ENCODE results near the gene FBXO31. TPM values are rescaled to one million over a fixed set of nuclear protein-coding genes. Genes with fewer than 3 reads are reported as not detected.
A peak's percentile ranks its signal among the peaks of the same experiment; 100 is the strongest.

FBXO31 gene
- total RNA-seq, 1 donor from 2014 or later, result 25.6 TPM

GRCh38 chr16:87327798-87328495 is 55.6 kb downstream of the FBXO31 start:
- no peak for DNase-seq

DNA sequence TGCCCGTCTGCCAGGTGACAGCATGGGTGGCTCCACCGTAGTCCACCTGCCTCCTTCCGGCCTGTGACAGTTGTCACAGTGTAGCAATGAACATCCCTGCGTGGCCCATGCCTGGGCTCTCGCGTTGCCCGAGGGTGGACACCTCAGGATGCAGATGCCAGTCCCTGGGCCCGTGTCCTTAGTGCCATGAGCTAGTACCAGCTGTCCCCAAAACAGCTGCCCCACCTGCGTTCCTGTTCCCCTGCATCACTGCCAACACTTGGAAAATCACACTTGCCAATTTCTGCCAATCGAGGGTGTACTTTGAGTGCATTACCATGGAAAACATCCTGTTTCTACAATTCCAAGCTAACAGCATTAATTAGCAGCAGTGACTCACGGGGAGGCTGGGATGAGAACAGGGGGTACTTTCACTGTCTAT is 57.4 kb downstream of the FBXO31 start:
- peak; percentile 65 for DNase-seq

DNA sequence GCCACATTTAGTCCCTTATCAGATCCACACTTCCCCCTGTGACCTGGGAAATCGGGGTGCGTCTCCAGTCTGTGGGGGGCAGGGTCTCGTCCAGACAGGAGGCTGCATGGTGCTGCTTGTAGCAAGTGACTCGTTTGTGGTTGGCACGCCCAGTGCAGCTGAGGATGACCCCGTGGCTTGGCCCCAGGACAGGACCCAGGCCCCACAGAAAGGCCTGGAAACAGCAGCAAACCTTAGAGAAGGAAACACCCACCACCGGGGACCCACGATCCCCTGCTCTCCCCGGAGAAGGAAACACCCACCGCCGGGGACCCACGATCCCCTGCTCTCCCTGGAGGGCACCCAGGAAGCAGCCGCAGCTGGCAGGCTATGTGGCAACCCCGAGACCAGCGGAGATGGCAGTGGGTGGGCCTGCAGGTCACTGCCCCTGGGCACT is 58.1 kb downstream of the FBXO31 start:
- DNase-seq, result no peak

DNA sequence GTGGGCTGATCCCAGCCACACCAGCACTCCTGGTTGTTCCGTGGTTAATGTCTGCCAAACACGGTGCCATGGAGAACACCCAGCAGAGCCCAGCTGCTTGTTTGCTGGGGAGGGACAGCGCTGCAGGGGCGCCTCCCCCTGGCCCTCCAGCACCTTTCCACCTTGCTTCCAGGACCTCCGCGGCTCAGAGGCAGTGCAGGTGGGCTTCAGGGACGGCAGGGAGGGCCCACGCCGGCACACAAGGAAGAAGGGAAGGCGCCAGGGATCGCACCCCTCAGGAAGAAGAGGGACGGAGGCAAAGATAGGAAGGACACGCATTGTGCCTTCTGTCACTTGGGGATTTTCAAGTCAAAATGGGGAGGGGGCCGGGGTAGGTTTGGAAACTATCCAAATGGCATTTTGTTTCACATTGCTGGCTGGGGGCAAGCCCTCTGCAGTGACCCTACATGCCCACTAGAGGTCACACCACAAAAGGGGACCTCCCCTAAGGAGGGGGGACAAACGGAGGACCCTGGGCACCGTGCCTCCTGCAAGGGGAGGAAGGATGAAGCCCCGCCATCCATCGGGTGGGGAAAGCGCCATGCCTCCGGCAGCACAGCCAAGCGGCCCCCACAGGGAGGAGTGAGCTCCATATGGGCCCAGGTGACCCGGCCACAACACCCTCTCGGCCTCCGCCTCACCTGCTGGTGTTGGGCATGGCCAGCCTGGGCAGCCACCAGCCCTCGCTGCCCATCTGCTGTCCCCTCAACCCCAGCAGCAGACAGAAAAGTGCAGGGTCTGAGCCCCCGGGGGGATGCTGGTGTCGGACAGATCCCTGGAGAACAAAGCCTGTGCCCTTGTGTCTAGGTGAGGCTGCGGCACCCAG is 58.9 kb downstream of the FBXO31 start:
- DNase-seq, result no peak

DNA sequence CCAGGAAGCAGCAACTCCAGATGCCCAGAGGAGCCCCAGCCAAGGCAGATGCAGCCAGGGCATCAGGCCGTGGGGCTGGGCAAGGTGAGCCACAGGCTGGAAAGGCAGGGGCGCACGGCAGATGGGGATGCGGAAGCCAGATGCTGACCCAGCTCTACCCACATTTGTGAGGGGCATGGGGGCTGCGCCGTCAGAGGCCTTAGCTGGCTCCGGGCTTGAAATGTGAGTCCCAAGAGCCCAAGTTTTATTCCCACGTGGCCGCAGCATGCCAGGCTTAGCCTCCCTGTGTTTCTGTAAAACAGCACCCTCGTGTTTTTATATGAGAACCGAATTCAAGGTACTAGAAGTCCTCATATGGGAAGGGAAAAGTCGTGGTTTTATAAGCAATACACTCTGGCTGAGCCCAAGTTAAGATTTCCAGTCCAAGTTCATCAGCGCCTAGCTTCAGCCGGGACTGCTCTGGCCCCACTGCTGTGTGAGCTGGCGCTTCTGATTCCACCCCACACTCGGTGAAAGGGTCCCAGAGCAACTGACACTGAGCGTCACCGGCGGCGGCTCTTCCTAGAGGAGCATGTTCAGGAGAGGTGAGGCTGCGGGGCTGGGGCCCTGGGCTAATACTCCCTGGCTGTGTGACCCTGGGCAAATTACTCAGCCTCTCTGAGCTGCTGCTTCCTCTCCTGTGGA is 59.7 kb downstream of the FBXO31 start:
- DNase-seq, result no peak

DNA sequence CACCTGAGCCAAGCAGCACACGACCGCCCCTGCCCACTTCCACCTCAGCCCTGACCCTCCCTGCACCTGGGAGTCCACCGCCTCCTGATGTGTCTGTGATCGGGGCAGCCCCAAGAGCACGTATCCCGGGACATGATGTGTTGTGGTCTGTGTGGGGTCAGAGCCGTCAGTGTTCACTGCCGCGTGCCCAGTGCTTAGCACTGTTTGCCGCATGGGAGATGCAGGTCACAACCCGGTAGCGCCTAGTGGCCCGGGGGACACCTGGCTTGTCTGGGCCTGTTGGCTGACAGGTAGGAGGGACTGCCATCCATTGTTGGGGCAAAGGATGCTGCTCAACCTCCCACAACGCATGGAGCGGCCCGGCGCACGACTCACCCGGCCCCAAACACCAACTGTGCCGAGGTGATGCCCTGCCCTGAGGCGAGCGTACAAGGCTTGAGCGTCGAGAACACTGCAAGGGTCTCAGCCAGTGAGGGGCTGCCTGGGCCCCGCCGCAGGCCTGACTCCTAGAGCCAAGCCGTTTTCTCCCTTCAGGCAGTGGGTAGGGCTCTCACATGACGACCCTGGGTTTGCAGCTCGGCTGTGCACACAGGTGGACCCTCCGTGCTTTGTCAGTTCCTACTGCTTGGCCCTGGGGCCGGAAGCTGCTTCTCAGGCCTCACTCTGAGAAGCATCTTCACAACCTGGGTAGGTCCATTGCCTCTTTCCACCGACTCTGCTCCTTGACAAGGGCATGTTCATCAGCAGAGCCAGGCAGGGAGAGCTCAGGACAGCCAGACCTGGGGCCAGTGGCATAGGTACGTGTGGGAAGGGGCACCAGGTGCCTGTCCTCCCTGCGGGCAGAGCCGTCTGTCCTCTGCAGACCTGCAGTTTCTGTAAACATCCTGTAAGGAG is 60.5 kb downstream of the FBXO31 start:
- DNase-seq, result no peak

GRCh38 chr16:87322360-87322759 is 61.2 kb downstream of the FBXO31 start:
- DNase-seq, result no peak

- DNase-seq, result no peak
Measured at GRCh38 chr16:87321336-87322107, 62.1 kb downstream of the FBXO31 start.

GRCh38 chr16:87320510-87321227 is 62.9 kb downstream of the FBXO31 start:
- no peak for DNase-seq

DNA sequence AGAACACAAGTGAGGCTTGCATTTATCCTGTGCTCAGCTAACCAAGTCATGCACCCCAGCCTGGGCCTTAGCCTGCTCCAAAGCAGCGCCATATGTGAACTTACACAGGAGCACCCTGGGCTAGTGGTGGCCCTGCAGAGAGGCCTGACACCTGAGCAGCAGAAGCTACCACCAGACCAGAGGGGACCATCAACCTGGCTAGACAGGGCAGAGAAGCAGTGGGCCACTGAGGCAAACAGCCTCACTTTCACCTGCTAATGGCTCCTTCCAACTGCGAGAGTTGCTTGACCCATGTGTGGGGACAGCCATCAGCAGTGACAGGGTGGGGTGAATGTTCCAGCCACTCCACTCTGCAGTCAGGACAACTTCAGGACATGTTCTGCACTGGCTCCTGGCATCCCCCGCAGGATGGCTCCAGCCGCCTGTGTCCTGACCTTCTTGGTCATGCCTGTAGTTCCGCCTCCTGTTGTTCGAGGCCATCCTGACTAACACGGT is 63.5 kb downstream of the FBXO31 start:
- DNase-seq, result no peak

DNA sequence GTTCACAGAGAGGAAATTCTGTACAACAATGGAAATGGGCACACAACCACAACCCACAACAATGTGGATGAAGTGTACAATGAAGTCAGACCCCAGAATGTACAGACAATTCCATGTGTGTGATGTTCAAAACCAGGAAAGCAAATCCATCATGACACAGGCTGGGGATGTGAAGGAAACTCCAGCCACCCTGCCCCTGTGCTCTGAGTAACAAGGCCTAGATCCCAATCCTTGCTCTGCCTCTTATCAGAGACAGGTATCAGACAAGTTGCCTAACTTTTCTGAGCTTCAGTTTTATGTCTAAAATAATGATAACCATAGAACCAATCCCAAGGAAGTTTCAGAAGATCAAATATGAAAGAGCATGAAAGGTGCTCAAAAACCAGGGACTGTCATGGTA is 64.6 kb downstream of the FBXO31 start:
- DNase-seq, result no peak

DNA sequence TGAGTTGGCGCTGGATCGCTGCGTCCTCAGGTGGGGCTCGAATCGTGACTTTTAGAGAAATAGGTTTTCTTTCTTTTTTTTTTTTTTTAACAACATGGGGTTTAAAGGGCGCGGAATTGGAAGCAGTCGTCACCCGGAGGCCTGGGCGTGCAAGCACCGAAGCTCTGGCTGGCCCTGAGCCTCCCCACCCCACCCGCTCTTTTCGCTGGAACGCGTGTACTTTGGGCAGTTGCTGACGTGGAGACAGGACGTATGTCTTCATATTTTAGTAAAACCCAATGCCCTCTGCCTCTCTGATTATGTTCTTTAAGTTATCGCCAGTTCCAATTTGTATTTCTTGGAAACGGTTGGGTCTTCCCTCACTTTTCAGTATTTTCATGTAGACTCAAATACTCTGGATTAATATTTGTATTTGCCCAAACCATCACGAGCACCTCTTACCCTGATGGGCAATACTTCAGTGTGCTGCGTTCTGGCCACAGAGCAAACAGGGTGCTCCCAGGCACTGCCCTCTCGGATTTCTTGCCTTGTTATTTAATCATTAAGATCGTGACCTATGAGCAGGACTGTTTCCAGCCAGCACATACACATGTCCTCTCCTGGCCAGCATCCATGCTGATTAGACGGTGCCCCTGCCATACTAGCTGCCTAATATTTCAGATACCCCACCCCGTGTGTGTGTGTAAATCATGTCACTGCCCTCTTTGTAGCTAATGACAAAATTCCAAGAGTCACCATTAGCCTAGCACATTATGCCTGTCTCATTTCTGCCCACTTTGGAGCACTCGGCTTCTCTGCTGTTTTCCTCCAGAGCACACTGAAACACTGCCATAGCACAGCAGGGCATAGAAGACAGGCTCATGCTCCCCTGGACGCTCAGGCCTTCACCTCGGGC is 65.6 kb downstream of the FBXO31 start:
- no peak for DNase-seq

GRCh38 chr16:87316923-87317749 is 66.4 kb downstream of the FBXO31 start, which contains the start of gene C16orf95:
Gene C16orf95 (minus strand): TSS chr16:87317392. CDS start chr16:87317242, 150 bp downstream.
- peak; percentile 94 for DNase-seq

DNA sequence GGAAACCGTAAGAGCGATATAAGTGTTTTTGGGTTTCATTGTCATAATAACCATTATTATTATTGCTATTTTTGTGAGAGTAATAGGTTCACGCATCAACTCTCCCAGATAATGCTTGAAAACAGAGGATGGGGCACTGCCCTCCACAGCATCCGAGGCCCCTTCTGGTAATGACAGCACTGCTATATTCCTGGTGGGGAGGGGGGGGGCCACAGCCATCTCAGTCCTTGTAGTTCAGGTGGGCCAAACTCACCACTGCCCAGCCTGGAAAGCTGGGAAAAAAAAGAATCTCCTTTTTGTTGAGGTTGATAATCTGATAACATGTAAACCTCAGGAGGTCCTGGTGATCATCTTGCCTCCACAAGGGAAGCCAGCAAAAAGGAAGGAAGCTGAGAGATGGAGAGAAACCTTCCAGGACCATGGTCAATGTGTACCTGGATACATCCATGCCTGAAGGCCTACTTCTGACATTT is 67.1 kb downstream of the FBXO31 start:
- DNase-seq, result no peak

GRCh38 chr16:87314990-87315420 is 68.6 kb downstream of the FBXO31 start:
- DNase-seq, result no peak

- no peak for DNase-seq
Measured at GRCh38 chr16:87312008-87312407, 71.6 kb downstream of the FBXO31 start.

GRCh38 chr16:87311387-87311786 is 72.2 kb downstream of the FBXO31 start:
- DNase-seq, result no peak

DNA sequence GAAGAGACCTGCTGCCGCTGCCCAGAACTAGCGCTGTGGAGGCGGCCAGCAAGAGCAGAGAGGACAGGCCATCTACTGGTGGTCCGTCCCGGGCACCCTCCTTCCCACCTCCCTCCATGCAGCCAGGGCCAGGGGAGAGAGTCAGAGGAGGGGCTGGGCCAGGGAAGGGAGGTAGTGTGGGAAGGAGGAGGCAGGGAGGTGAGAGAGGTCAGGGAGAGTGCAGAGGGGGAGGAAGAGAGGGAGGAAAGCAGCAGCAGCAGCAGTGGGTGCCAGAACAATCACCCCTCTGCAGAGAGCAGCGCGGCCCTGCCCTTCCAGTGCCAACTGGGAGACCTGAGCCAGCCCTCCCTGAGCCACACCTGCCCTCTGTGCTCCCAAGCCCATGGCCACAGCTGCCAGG is 73.0 kb downstream of the FBXO31 start:
- no peak for DNase-seq

All from occipital lobe (tissue), 2 donors.